Occipital lobe (tissue), 2 donors: ENCODE measurements around the gene SLC13A1. TPM values are rescaled to one million over a fixed set of nuclear protein-coding genes. Genes with fewer than 3 reads are reported as not detected.

Experiments used
- DNase-seq: peaks from one replicate; lab custom pipeline; 2025; lab: John Stamatoyannopoulos, UW
- total RNA-seq: library from RNA; depleted of rRNA; stranded (reverse); fragments of >200 nt; gene quantifications from one replicate; pipeline ENCODE4 v1.2.3, GENCODE V29; 2014

SLC13A1 gene
- total RNA-seq, 1 donor from 2014 or later: not detected

GRCh38 chr7:123193235-123193634, 6.5 kb downstream of the SLC13A1 start:
- no peak for DNase-seq

GRCh38 chr7:123191132-123191531, 8.6 kb downstream of the SLC13A1 start:
- no peak for DNase-seq

- DNase-seq: no peak
Observed at GRCh38 chr7:123190109-123190831, 9.5 kb downstream of the SLC13A1 start.

- no peak for DNase-seq
Observed at GRCh38 chr7:123185756-123186155, 14.0 kb downstream of the SLC13A1 start.

GRCh38 chr7:123184271-123184670, 15.5 kb downstream of the SLC13A1 start:
- no peak for DNase-seq

GRCh38 chr7:123183431-123183830, 16.3 kb downstream of the SLC13A1 start:
- DNase-seq: no peak

GRCh38 chr7:123177442-123177841, 22.3 kb downstream of the SLC13A1 start:
- no peak for DNase-seq

- DNase-seq: no peak
Observed at GRCh38 chr7:123170333-123171246, 29.2 kb downstream of the SLC13A1 start.

- DNase-seq: no peak
Observed at GRCh38 chr7:123169065-123169464, 30.7 kb downstream of the SLC13A1 start.

- no peak for DNase-seq
Observed at GRCh38 chr7:123157606-123158005, 42.2 kb downstream of the SLC13A1 start.

GRCh38 chr7:123155571-123155970, 44.2 kb downstream of the SLC13A1 start:
- DNase-seq: no peak

GRCh38 chr7:123154231-123154860, 45.4 kb downstream of the SLC13A1 start:
- peak; percentile 36 for DNase-seq

- DNase-seq: no peak
Observed at GRCh38 chr7:123151443-123151842, 48.3 kb downstream of the SLC13A1 start.

- DNase-seq: no peak
Observed at GRCh38 chr7:123148813-123149212, 51.0 kb downstream of the SLC13A1 start.

GRCh38 chr7:123143252-123144006, 56.3 kb downstream of the SLC13A1 start:
- no peak for DNase-seq

GRCh38 chr7:123140561-123140960, 59.2 kb downstream of the SLC13A1 start:
- DNase-seq: no peak

GRCh38 chr7:123135960-123136359, 63.8 kb downstream of the SLC13A1 start:
- DNase-seq: no peak

GRCh38 chr7:123133924-123134323, 65.8 kb downstream of the SLC13A1 start:
- no peak for DNase-seq

GRCh38 chr7:123131961-123132360, 67.8 kb downstream of the SLC13A1 start:
- DNase-seq: no peak

- DNase-seq: no peak
Observed at GRCh38 chr7:123131556-123131955, 68.2 kb downstream of the SLC13A1 start.

- DNase-seq: no peak
Observed at GRCh38 chr7:123131140-123131539, 68.6 kb downstream of the SLC13A1 start.
